GM18502 (cell line): Measurements from ENCODE around the gene TRUB1.
A peak's percentile ranks its signal among the peaks of the same experiment; 100 is the strongest.

Source experiments
- ATAC-seq: cut with Tn5 transposase; IDR thresholded peaks from one replicate; pipeline ENCODE4 v1.9.1; 2021; ENCODE audit warnings: mild to moderate bottlenecking; ENCODE audit not compliant: unreplicated experiment, poor library complexity

TRUB1 gene

GRCh38 chr10:114973997-114974396 is 36.0 kb downstream of the TRUB1 start:
- ATAC-seq: no peak

GRCh38 chr10:114974625-114975024 is 36.6 kb downstream of the TRUB1 start:
- no peak for ATAC-seq

GRCh38 chr10:114975091-114975490 is 37.1 kb downstream of the TRUB1 start:
- ATAC-seq: no peak

- no peak for ATAC-seq
Observed at GRCh38 chr10:114982989-114983388, 45.0 kb downstream of the TRUB1 start.

- no peak for ATAC-seq
Observed at GRCh38 chr10:114987995-114988394, 50.0 kb downstream of the TRUB1 start.

- ATAC-seq: no peak
Observed at GRCh38 chr10:114990586-114990985, 52.6 kb downstream of the TRUB1 start.

- no peak for ATAC-seq
Observed at GRCh38 chr10:114990991-114991390, 53.0 kb downstream of the TRUB1 start.

- ATAC-seq: no peak
Observed at GRCh38 chr10:114992189-114992775, 54.3 kb downstream of the TRUB1 start.

GRCh38 chr10:114995468-114996247 is 57.7 kb downstream of the TRUB1 start:
- ATAC-seq: no peak

- no peak for ATAC-seq
Observed at GRCh38 chr10:114996542-114996941, 58.5 kb downstream of the TRUB1 start.

- no peak for ATAC-seq
Observed at GRCh38 chr10:114998993-114999392, 61.0 kb downstream of the TRUB1 start.

GRCh38 chr10:115001506-115002381 is 63.7 kb downstream of the TRUB1 start:
- ATAC-seq: peak; percentile 74

- ATAC-seq: no peak
Observed at GRCh38 chr10:115003396-115003795, 65.4 kb downstream of the TRUB1 start.

GRCh38 chr10:115004236-115004862 is 66.4 kb downstream of the TRUB1 start:
- no peak for ATAC-seq

- ATAC-seq: no peak
Observed at GRCh38 chr10:115005771-115006170, 67.8 kb downstream of the TRUB1 start.

GRCh38 chr10:115018185-115018931 is 80.4 kb downstream of the TRUB1 start:
- no peak for ATAC-seq

GRCh38 chr10:115020449-115020848 is 82.5 kb downstream of the TRUB1 start:
- no peak for ATAC-seq

GRCh38 chr10:115022733-115023132 is 84.7 kb downstream of the TRUB1 start:
- no peak for ATAC-seq

GRCh38 chr10:115023715-115024114 is 85.7 kb downstream of the TRUB1 start:
- no peak for ATAC-seq

GRCh38 chr10:115024371-115024770 is 86.4 kb downstream of the TRUB1 start:
- ATAC-seq: no peak
